ENCODE measurements around the gene GPR107. TPM values are rescaled to one million over a fixed set of nuclear protein-coding genes. Genes with fewer than 3 reads are reported as not detected.

GPR107 gene
- total RNA-seq, 1 donor from 2014 or later: 70.7 TPM

- H3K27ac Mint-ChIP-seq (ENCODE audit: unreplicated experiment): peak overlapping the region; percentile 93
- peak; percentile 7 for TF ChIP-seq CTCF (IDR thresholded peaks at IDR 0.05)
- no peaks in the 10 kb centered on the region for H3K27me3 Mint-ChIP-seq (ENCODE audit: low read depth)
- no peak for DNase-seq (ENCODE audit: low spot score)
- peak overlapping the region; percentile 94 for H3K4me3 Mint-ChIP-seq (ENCODE audit: unreplicated experiment)
- H3K36me3 Mint-ChIP-seq (ENCODE audit: low read depth): peaks cover 1% of the 10 kb centered on the region
- peaks cover 27% of the 10 kb centered on the region for H3K4me1 Mint-ChIP-seq (ENCODE audit: low read depth)
- H3K9me3 Mint-ChIP-seq (ENCODE audit: low read depth): no peaks in the 10 kb centered on the region
Measured at GRCh38 chr9:130053109-130053503, 600 bp upstream of the GPR107 start.

- Mint-ChIP-seq H3K27ac (ENCODE audit: unreplicated experiment) (peak overlapping the region; percentile 93), H3K4me1 (ENCODE audit: low read depth) (peaks cover 36% of the 10 kb centered on the region), H3K4me3 (ENCODE audit: unreplicated experiment) (peak overlapping the region; percentile 94), H3K9me3 (ENCODE audit: low read depth) (no peaks in the 10 kb centered on the region), H3K36me3 (ENCODE audit: low read depth) (peaks cover 4% of the 10 kb centered on the region), H3K27me3 (ENCODE audit: low read depth) (no peaks in the 10 kb centered on the region)
- no peak for TF ChIP-seq CTCF (IDR thresholded peaks at IDR 0.05)
- DNase-seq (ENCODE audit: low spot score): no peak
Measured at GRCh38 chr9:130054325-130054786, 650 bp downstream of the GPR107 start.

- no peak for TF ChIP-seq CTCF (IDR thresholded peaks at IDR 0.05)
- no peak for DNase-seq (ENCODE audit: low spot score)
- Mint-ChIP-seq H3K36me3 (ENCODE audit: low read depth) (peaks cover 4% of the 10 kb centered on the region), H3K27ac (ENCODE audit: unreplicated experiment) (peak overlapping the region; percentile 93), H3K4me3 (ENCODE audit: unreplicated experiment) (peak overlapping the region; percentile 94), H3K27me3 (ENCODE audit: low read depth) (no peaks in the 10 kb centered on the region), H3K9me3 (ENCODE audit: low read depth) (no peaks in the 10 kb centered on the region), H3K4me1 (ENCODE audit: low read depth) (peaks cover 36% of the 10 kb centered on the region)
Measured at GRCh38 chr9:130054820-130055219, 1.1 kb downstream of the GPR107 start.

DNA sequence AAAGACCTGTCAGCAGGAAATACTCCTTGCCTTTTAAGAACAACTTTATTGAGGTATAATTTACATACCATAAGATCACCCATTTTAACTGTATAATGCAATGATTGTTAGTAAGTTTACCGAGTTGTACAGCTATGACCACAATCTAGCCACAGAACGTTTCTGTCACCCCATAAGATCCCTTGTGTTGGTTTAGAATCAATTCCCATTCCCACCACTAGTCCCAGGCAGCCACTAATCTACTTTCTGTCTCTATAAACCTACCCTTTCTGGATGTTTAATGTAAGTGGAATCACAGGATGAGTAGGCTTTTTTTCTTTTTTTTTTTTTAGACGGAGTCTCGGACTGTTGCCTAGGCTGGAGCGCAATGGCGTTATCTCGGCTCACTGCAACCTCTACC is 4.4 kb downstream of the GPR107 start:
- TF ChIP-seq CTCF (IDR thresholded peaks at IDR 0.05): peak; percentile 62
- Mint-ChIP-seq H3K4me3 (ENCODE audit: unreplicated experiment) (no peak overlapping the region), H3K4me1 (ENCODE audit: low read depth) (peaks cover 32% of the 10 kb centered on the region), H3K27ac (ENCODE audit: unreplicated experiment) (peak overlapping the region; percentile 32), H3K27me3 (ENCODE audit: low read depth) (no peaks in the 10 kb centered on the region), H3K9me3 (ENCODE audit: low read depth) (no peaks in the 10 kb centered on the region), H3K36me3 (ENCODE audit: low read depth) (peaks cover 4% of the 10 kb centered on the region)
- DNase-seq (ENCODE audit: low spot score): no peak

DNA sequence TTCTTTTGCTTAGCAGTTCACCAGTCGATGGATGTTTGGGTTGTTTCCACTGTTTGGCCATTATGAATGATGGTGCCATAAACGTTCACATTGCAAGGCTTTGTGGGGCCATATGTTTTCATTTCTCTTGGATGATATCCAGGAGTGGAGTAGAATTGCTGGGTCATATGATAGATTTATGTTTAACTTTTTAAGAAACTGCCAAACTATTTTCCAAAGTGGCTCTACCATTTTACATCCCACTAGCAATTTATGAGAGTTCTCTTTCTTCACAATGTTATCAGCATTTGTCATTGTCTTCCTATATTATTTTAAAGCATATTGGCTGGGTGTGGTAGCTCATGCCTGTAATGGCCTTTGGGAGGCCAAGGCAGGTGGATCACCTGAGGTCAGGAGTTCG is 5.2 kb downstream of the GPR107 start:
- Mint-ChIP-seq H3K36me3 (ENCODE audit: low read depth) (peaks cover 4% of the 10 kb centered on the region), H3K4me1 (ENCODE audit: low read depth) (peaks cover 30% of the 10 kb centered on the region), H3K4me3 (ENCODE audit: unreplicated experiment) (no peak overlapping the region), H3K27me3 (ENCODE audit: low read depth) (no peaks in the 10 kb centered on the region), H3K27ac (ENCODE audit: unreplicated experiment) (peak overlapping the region; percentile 64), H3K9me3 (ENCODE audit: low read depth) (no peaks in the 10 kb centered on the region)
- DNase-seq (ENCODE audit: low spot score): no peak
- no peak for TF ChIP-seq CTCF (IDR thresholded peaks at IDR 0.05)
